HEK293T (cell line): Measurements from ENCODE around the gene ACTR1B.

Experiments used
- CTCF ChIA-PET: fragments of 350-600 bp; formaldehyde crosslinking; extraction: SDS; loops from one replicate; lab custom pipeline; 2021; ENCODE audit warnings: antibody characterized with exemption, inconsistent platforms; lab: Yijun Ruan, JAX
- POLR2A ChIA-PET: fragments of 350-600 bp; formaldehyde crosslinking; extraction: SDS; loops from one replicate; lab custom pipeline; 2020; ENCODE audit warnings: antibody characterized with exemption, inconsistent platforms; lab: Yijun Ruan, JAX
- DNase-seq: peaks from one replicate; pipeline ENCODE4 v3.0.0; 2012; ENCODE audit warnings: mixed read lengths; ENCODE audit errors: extremely low spot score
- ARNT ChIP-seq: fragments of 450-650 bp; IDR thresholded peaks from 2 replicates; pipeline ENCODE4 v1.6.1; 2017; ENCODE audit warnings: mild to moderate bottlenecking
- BHLHE40 ChIP-seq: fragments of 450-650 bp; IDR thresholded peaks from 2 replicates; pipeline ENCODE4 v1.6.1; 2016; ENCODE audit warnings: mild to moderate bottlenecking, moderate library complexity, borderline replicate concordance
- CTBP1 ChIP-seq: fragments of 450-650 bp; IDR thresholded peaks from 2 replicates; pipeline ENCODE4 v1.6.1; 2016; ENCODE audit warnings: borderline replicate concordance
- ELF4 ChIP-seq: fragments of 450-650 bp; IDR thresholded peaks from 2 replicates; pipeline ENCODE4 v1.6.1; 2017; ENCODE audit warnings: antibody characterized with exemption
- FOXA1 ChIP-seq: fragments of 450-650 bp; IDR thresholded peaks from 2 replicates; pipeline ENCODE4 v1.6.1; 2016; ENCODE audit warnings: mild to moderate bottlenecking
- FOXK2 ChIP-seq: fragments of 450-650 bp; IDR thresholded peaks from 2 replicates; pipeline ENCODE4 v1.6.1; 2016; ENCODE audit warnings: mild to moderate bottlenecking
- FOXM1 ChIP-seq: fragments of 450-650 bp; IDR thresholded peaks from 2 replicates; pipeline ENCODE4 v1.6.1; 2017; ENCODE audit warnings: mild to moderate bottlenecking, borderline replicate concordance
- HDGF ChIP-seq: fragments of 450-650 bp; IDR thresholded peaks from 2 replicates; pipeline ENCODE4 v1.6.1; 2017; ENCODE audit warnings: antibody characterized with exemption, borderline replicate concordance
- L3MBTL2 ChIP-seq: fragments of 450-650 bp; conservative IDR thresholded peaks from 2 replicates; pipeline ENCODE4 v1.6.1; 2016; ENCODE audit warnings: mild to moderate bottlenecking
- LEF1 ChIP-seq: fragments of 450-650 bp; IDR thresholded peaks from 2 replicates; pipeline ENCODE4 v1.6.1; 2017; ENCODE audit warnings: mild to moderate bottlenecking, borderline replicate concordance
- NFRKB ChIP-seq: fragments of 450-650 bp; IDR thresholded peaks from 2 replicates; pipeline ENCODE4 v1.6.1; 2016; ENCODE audit warnings: mild to moderate bottlenecking, moderate library complexity
- PKNOX1 ChIP-seq: fragments of 450-650 bp; IDR thresholded peaks from 2 replicates; pipeline ENCODE4 v1.6.1; 2016
- SP1 ChIP-seq: fragments of 450-650 bp; IDR thresholded peaks from 2 replicates; pipeline ENCODE4 v1.6.1; 2017
- SUZ12 ChIP-seq: fragments of 450-650 bp; IDR thresholded peaks from 2 replicates; pipeline ENCODE4 v1.6.1; 2016; ENCODE audit warnings: mild to moderate bottlenecking
- TARDBP ChIP-seq: fragments of 450-650 bp; IDR thresholded peaks from 2 replicates; pipeline ENCODE4 v1.6.1; 2016
- ZNF384 ChIP-seq: fragments of 450-650 bp; IDR thresholded peaks from 2 replicates; pipeline ENCODE4 v1.6.1; 2016

ACTR1B gene

GRCh38 chr2:97697252-97698235 lies 33.7 kb upstream of the ACTR1B start:
- ChIA-PET CTCF (interaction anchor here (0.5 to 5.8 kb wide), 7 partner anchors 11 to 118 kb away, joined by 3 to 80 read pairs (median 4); partner anchors contain the start of genes ACTR1B and ANKRD36B), POLR2A (interaction anchor here (3.4 to 5.7 kb wide), 2 partner anchors 33 to 107 kb away, joined by 18 to 39 read pairs; partner anchors contain the start of genes ACTR1B and ANKRD36B)
- TF ChIP-seq ELF4 (no peak), L3MBTL2 (no peak), PKNOX1 (peak; percentile 75)
- peak; percentile 84 for DNase-seq

DNA sequence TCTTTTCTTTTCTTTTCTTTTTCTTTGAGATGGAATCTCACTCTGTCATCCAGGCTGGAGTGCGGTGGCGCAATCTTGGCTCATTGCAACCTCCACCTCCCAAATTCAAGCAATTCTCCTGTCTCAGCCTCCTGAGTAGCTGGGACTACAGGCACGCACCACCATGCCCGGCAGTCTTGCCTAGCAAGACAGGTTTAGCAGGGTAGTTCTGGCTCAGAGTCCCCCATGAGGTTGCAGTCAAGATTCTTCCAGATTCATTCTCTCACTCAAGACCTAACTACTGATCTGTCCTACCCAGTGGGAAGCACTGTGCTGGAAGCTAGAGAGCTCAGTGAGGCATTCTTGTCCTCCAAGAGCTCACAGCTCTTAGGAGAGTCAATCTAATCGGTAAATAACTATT lies 31.9 kb upstream of the ACTR1B start:
- TF ChIP-seq CTBP1 (no peak), BHLHE40 (no peak), FOXM1 (no peak), PKNOX1 (no peak), FOXK2 (no peak), LEF1 (no peak), SUZ12 (no peak), NFRKB (no peak), TARDBP (no peak), ZNF384 (no peak), HDGF (no peak), L3MBTL2 (no peak), FOXA1 (no peak), SP1 (no peak), ELF4 (no peak), ARNT (no peak)
- POLR2A ChIA-PET: interaction anchor here (3.4 to 5.7 kb wide), 2 partner anchors 31 to 105 kb away, joined by 18 to 39 read pairs; partner anchors contain the start of genes ACTR1B and ANKRD36B
- no peak for DNase-seq
- CTCF ChIA-PET: interaction anchor here (1.0 to 5.8 kb wide), 2 partner anchors 14 to 105 kb away, joined by 3 to 80 read pairs; partner anchors contain the start of gene ANKRD36B

DNA sequence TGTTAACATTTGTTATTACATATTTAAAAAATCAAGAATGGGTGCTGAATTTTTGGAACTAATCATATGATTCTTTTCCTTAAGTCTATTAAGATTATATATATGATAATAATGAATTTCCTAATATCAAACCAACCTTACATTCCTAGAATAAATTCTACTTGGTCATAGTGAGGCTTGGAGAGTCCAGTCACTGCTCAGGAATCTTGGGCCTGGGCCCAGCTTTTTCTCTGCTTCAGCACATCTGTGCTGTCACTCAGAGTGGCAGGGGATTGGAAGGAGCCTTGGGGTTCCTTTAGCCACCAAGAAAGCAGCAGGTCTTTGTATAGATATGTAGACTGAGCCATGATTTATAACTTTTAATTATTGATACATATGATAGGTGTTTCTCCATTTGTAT lies 29.6 kb upstream of the ACTR1B start:
- CTCF ChIA-PET: no interaction called here
- no peak for TF ChIP-seq L3MBTL2
- no peak for TF ChIP-seq HDGF
- no peak for TF ChIP-seq TARDBP
- TF ChIP-seq FOXA1: no peak
- no peak for TF ChIP-seq ZNF384
- TF ChIP-seq FOXM1: no peak
- TF ChIP-seq BHLHE40: no peak
- TF ChIP-seq LEF1: no peak
- TF ChIP-seq NFRKB: no peak
- no peak for TF ChIP-seq SP1
- TF ChIP-seq CTBP1: no peak
- no peak for TF ChIP-seq FOXK2
- TF ChIP-seq ELF4: no peak
- no peak for TF ChIP-seq PKNOX1
- POLR2A ChIA-PET: no interaction called here
- DNase-seq: no peak

GRCh38 chr2:97691166-97691565 lies 27.3 kb upstream of the ACTR1B start:
- TF ChIP-seq ARNT (no peak), BHLHE40 (no peak), ELF4 (no peak), LEF1 (no peak), NFRKB (no peak), SP1 (no peak), FOXM1 (no peak), HDGF (no peak), TARDBP (no peak), CTBP1 (no peak), ZNF384 (no peak), FOXK2 (no peak), L3MBTL2 (no peak), SUZ12 (no peak), PKNOX1 (no peak), FOXA1 (no peak)
- ChIA-PET POLR2A (interaction anchor here (1.0 to 1.8 kb wide), 4 partner anchors 9 to 101 kb away, joined by 3 to 12 read pairs (median 4); partner anchors contain the start of gene ACTR1B), CTCF (interaction anchor here (0.6 to 1.4 kb wide), 3 partner anchors 9 to 101 kb away, joined by 3 to 7 read pairs (median 3); no protein-coding TSS in a partner anchor)

More at GRCh38 chr2:97691166-97691565, 27.3 kb upstream of the ACTR1B start:
- DNase-seq: no peak
